HG02763 (cell line): ENCODE measurements around the gene SPSB1.

Source experiments
- ATAC-seq: cut with Tn5 transposase; IDR thresholded peaks from one replicate; pipeline ENCODE4 v1.9.1; 2021; ENCODE audit warnings: mild to moderate bottlenecking, moderate library complexity; ENCODE audit not compliant: unreplicated experiment

SPSB1 gene

DNA sequence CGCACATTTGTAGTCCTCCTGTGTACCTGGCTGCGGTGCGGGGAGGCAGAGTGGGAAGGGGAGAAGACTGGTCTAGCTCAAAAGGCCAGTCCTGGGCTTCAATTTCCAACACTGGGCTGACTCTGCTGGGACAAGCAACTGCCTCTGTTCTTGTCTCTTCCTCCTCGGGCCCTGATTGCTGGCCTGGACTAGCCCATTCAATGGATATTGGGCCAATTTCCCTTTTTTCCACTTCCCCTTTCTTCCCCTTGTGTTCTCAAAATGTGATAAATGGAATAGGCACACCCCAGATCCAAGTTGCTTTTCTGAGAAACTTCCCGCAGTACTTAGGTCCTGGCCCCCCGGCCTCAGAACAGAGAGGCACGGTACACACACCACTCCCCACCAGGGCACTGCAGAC, 48.2 kb downstream of the SPSB1 start:
- no peak for ATAC-seq

DNA sequence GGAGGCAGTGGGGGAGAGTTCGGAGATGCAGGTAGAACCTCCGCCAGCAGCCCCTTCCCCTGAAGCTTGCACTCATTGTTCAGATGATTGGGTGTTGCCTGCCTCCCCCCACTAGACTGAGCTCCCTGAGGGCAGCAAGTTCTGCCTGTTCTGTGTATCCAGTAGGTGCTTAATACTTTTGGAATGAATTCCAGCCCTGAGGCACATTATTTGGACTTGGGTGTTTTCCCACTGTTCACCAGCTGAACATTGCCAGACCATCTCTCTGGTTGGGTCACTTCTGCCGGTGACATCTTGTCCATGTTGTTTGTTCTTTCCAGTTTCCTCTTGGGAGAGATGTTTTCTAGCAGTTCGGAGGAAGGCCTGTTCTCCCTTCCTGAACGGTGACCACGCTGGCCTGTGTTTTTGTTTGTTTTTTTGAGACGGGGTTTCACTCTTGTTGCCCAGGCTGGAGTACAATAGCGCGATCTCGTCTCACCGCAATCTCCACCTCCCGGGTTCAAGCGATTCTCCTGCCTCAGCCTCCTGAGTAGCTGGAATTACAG, 48.7 kb downstream of the SPSB1 start:
- ATAC-seq: no peak

DNA sequence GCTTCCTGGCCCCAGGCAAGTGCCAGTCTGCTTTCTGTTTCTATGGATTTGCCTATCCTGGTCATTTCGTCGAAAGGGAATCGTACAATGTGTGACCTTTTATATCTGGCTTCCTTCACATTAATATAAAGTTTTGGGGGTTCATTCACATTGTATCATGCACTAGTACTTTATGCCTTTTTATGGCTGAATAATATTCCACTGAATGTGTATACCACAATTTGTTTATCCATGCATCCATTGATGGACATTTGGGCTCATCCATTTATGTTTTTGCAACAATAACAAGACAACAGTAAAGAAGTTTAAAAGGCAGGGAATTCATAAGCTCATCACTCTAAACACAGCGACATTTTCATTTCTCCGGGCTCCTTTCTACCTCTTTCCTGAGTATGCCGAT, 50.6 kb downstream of the SPSB1 start:
- ATAC-seq: no peak

DNA sequence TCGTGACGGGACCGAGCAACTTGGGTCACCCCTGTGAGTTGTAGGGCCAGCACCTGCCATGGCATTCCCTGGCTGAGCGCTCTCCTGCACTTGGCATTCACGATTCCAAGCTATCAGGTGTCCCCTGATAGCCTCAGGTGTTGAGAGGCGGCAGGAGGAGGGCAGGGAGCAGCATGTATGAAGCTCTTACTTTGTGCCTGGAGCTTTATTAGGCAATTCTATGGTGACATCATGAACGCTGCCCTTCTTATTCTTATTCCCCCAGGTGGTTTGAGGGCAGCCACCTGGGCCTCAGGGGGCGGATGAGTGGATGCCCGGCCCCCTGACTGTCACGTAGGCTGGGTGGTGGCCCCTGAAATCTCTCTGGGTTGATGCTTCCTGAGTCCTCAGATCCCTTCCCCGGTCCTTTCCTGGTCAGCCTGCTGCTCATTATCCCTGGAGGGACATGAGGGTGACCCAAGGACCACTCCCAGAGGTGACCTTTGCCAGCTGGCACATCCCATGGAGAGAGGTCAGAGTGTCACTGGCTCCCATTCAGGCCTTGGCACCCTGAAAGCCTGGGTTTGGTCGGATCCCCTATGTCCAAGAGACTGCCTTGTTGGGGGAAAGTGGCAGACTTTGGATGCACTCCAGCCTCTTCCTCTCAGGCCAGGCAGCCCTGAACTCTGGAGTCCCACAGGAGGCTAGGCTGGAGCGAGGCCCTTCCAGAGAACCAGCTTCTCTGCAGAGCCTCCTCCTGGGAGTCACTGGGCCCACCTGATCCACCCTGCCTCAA, 51.9 kb downstream of the SPSB1 start:
- ATAC-seq: no peak

DNA sequence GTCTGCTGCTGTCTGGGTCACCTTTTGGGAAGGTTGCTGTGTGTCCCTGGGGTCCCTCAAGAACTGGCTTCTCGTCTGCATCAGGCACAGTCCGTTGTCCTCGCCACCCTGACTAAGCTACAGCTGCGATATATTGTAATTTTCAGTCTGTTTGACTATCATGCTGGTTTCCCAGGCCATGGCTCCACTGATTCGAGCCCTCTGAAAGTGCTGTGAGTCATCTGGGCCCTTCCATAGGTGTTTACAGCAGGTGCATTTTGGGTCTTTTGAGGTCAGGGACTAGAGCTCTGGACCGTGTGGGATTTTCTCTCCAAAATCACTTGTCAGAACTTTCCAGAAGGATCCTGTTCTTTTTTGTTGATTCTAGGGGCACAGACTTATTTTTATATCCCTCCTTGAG, 52.8 kb downstream of the SPSB1 start:
- no peak for ATAC-seq

- no peak for ATAC-seq
These were observed 53.2 kb downstream of the SPSB1 start for GRCh38 chr1:9345922-9346321.

GRCh38 chr1:9346566-9346965, 53.9 kb downstream of the SPSB1 start:
- ATAC-seq: no peak

DNA sequence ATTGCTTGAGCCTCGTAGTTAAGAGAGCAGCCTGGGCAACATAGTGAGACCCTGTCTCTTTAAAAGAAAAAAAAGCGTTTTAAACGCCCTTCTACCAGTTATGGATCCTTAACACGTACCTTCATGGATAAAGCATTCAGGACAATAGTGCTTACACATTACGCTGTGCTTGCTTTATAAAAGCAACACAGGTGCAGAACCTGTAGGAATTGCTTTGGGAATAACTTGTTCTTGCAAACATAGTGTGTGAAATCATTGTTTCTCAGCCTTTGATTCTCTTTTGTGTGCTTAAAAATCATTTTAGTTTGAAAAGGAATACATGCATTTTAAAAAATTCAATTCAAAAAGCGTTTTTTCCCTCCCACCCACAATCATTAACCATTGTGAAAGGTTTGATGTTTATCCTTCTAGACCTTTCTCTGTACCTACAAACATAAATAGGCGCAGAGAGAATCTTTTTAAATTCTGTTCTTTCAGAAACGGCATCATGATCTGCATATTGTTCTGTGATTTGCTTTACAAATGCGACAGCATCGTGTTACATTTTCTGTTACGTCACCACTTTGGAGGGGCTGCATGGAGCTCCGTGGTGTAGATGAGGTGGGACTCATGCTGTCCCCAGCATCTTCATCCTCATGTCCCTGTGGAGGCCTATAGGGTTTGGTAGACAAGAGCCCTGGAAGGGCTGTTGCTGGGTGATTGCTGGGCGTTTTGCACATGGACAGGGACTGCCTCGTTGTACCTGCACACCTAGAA, 54.6 kb downstream of the SPSB1 start:
- ATAC-seq: no peak

DNA sequence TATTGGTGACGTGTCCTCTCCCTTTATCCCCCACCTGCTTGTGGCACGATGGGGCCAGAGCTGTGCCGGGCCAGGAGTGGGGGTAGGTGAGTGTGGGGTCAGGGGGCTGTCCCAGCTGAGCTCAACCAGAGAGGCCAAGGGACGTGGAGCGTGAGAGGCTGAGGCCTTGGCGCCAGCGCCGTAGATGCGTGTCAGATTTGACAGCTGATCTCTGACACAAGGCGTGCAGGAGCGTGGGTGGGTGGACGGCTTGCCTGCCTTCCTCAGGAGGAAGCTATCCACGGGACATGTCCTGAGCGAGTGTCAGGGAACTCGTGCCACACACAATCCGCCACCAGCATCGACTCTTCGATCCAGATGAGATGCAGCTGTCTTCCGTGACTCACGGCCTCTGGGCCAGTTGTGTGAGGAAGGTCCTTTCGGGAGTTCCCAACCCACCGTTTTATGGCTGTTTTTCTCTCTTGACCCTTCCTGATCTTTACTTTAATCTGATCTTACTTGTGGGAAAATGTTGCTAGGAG, 56.7 kb downstream of the SPSB1 start:
- no peak for ATAC-seq

- no peak for ATAC-seq
These were observed 57.6 kb downstream of the SPSB1 start for GRCh38 chr1:9350013-9350908.

DNA sequence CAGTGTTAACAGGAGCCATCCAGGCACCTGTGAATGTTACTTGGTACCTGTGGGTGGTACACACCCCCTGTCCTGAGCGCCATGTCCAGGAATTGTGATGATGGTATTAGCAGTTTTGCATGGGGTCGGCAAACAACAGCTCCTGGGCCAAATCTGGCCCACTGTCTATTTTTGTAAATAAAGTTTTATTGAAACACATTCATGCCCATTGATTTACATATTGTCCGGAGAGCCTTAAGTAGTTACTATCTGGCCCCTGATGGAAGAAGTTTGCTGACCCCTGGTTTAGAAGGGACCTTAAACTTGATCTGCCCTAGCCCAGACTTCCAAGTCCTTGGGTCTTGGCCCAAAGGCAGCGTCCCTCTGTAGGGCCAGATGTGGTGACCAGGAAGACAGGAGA, 58.3 kb downstream of the SPSB1 start:
- no peak for ATAC-seq

DNA sequence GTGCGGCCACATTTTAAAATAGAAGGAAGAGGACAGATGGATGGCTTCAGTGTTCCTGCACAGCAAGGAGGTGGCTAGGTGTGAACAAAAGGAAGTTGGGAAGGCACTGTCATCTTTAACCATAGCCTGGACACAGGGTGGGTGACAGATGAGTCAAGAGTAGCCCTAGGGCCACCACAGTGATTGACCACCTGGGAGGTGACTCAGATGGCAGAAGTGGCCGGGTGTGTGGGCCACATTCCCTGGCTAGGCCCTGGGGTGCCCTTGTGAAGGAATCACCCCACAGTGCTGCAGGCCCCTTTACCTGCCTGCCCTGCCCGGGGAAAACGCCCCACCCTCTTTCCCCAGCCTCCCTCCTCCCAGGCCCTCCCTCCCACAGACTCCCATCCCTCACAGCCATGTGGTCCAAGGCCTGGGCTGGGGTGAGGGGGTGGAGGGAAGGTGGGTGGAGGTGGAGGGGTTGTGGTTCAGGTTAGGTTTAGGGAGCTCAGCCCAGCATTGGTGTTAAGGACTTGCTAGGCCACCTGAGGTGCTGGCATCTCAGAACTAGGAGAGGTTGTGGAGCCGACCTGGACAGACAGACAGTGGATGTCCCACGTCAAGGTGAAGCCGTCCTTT, 59.1 kb downstream of the SPSB1 start:
- no peak for ATAC-seq

- no peak for ATAC-seq
These were observed 59.9 kb downstream of the SPSB1 start for GRCh38 chr1:9352377-9353134.

DNA sequence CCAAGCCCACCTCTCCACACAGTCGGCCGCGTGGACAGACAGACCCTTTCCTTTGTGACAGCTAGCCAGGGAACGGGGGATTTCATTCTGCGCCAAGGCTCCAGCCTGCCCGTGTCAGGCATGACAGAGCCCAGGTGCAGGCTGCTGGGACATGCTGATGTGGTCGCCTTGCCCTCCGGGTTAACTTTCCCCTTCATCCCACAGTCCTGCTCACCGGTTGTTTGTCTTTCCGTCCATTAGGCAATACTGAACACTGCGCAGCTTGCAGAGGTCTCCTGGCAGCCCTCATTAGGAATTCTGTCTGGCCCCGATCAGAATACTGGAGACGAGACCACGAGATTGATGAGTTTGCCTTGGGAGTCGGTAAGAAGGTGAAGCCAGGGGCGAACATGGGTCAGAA, 62.8 kb downstream of the SPSB1 start:
- no peak for ATAC-seq

DNA sequence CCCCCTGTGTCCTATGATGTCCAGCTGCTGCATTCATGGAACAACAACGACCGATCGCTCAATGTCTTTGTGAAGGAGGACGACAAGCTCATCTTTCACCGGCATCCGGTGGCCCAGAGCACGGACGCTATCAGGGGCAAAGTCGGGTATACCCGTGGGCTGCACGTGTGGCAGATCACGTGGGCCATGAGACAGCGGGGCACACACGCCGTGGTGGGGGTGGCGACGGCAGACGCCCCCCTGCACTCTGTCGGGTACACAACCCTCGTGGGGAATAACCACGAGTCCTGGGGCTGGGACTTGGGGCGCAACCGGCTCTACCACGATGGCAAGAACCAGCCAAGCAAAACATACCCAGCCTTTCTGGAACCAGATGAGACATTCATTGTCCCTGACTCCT, 63.3 kb downstream of the SPSB1 start:
- ATAC-seq: no peak

DNA sequence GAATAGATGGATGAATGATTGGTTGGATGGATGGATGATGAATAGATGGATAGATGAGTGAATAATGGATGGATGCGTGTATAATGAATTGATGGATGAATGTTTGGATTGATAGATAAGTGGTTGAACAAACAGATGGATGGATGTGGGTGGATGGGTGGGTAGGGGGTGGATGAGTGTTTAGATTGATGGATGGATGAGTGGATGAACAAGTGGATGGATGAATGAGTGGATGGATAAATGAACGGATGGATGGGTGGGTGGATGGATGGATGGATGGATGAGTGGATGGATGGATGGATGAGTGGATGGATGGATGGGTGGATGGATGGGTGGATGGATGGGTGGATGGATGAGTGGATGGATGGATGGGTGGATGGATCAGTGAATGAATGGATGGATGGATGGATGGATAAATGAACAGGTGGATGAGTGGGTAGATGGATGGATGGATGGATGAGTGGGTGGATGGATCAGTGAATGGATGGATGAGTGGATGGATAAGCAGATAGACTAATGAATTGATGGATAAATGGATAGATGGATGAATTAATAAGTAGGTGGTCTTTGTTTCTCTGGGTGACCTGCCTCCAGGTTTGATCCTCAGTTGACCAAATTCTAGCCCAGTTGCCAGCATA, 64.3 kb downstream of the SPSB1 start:
- no peak for ATAC-seq

GRCh38 chr1:9357958-9358357, 65.3 kb downstream of the SPSB1 start:
- ATAC-seq: no peak

GRCh38 chr1:9360371-9361064, 67.8 kb downstream of the SPSB1 start:
- no peak for ATAC-seq
